ENCODE measurements around the gene CCDC186.
A peak's percentile ranks its signal among the peaks of the same experiment; 100 is the strongest.
"Not testable (repeated sequence)": the region's sequence is repeated elsewhere in the genome, so short reads cannot be mapped to it uniquely, and the experiment has no call there.

CCDC186 gene

GRCh38 chr10:114172776-114173602 is 1.0 kb downstream of the CCDC186 start:
- DNase-seq: peak; percentile 17

DNA sequence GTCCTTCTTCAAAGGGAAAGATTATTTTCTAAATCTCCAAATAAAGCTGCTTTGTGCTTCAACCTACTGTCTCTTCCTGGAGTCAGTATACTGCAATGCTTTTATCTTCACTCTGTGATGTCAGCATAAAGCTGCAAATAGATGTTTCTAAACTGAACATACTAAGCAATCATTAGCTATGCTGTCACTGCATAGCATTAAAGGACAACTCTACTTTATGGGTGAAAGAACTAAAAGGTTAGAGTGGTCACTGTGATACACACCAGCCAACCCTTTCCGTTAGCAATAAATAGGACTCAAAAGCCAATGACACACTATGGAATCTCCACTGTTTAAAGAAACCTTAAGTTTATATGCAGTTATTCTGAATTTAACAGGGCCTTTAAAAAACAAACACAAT is 1.8 kb downstream of the CCDC186 start:
- no peak for DNase-seq

DNA sequence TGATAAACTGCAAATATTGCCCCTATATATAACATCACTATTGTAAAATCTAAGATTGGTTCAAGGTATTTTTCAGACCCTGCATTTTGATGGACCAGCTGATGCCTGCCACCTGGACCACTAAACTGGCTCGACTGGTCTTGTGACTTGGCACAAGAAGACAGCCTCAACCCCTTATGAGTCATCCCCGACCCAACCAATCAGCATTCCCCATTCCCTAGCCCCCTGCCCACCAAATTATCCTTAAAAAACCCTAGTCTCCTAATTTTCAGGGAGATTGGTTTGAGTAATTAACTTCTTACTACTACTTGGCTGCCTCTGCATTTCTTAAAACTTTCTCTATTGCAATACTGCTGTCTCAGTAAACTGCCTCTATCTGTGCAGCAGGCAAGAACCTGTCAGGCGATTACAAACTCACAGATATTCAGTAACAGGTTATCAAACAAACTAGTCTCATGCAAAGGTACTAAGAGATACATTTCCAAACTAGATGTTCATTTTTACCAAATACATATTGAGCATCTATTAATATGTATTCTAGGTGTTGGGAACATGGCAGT is 5.5 kb downstream of the CCDC186 start:
- DNase-seq: no peak

DNA sequence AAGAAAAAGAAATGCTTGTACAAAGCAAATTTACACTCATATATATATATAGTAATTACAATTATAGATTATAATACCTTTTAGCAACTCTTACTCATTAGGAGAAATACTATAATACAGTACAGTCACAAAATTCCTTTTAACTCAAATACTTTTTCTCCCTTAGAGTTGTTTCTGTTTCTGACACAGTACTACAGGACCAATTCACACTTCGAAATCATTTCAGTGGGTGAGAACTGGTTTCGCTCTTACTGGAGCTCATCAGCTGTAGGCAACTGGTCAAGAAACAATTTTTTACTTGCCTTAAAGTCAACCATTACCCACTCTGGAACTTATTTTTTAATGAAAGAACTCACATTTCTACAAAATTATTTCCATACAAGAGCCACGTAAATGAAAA is 6.0 kb downstream of the CCDC186 start:
- DNase-seq: no peak

DNA sequence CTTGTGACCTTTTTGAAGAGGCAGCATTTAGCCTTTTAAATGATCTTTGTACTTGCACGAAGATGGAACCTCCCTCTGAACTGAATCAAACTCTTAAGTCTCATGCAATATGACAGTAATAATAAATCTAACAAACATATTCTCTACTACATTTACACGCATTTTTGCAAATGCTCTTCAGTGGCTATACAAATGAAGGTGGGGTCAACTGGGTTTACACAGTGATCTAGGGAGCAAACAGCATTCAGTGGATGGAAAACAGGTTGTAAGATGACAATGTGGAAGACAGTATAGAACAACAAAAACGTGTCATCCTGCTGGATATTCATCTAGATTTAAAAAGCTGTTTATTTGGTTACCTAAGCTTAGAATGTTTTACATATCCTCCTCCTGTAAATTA is 7.5 kb downstream of the CCDC186 start:
- no peak for DNase-seq

DNA sequence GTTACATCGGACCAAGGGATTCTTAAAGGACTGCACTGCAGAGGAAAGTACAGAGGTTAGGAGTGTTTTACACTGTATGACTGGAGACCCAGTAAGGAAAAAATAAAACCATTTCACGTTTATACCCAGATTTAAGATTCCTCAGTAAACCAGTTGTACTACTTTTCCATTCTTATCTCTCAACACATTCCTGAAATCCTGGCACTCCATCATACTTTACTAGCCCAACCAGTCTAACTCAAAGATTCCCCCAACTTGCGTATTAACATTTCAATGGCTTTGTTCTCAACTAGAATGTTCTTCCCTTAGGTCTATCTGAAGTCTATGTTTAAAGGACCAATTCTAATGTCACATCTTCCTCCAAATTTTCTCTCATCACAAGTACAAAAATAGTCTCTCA is 8.0 kb downstream of the CCDC186 start:
- no peak for DNase-seq

GRCh38 chr10:114163062-114163461 is 10.9 kb downstream of the CCDC186 start:
- no peak for DNase-seq

GRCh38 chr10:114157912-114158311 is 16.1 kb downstream of the CCDC186 start:
- DNase-seq: no peak

DNA sequence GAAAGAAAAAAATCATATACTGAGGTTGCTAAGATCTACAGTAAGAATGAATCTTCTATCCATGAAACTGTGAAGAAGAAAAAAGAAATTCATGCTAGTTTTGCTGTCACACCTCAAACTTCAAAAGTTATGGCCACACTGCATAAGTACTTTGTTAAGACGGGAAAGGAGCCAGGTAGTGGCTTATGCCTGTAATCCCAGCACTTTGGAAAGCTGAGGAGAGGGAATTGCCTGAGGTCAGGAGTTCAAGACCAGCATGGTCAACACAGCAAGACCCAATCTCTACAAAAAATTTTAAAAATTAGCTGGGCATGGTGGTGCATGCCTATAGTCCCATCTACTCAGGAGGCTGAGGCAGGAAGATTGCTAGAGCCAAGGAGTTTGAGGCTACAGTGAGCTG is 22.1 kb downstream of the CCDC186 start:
- no peak for DNase-seq

DNA sequence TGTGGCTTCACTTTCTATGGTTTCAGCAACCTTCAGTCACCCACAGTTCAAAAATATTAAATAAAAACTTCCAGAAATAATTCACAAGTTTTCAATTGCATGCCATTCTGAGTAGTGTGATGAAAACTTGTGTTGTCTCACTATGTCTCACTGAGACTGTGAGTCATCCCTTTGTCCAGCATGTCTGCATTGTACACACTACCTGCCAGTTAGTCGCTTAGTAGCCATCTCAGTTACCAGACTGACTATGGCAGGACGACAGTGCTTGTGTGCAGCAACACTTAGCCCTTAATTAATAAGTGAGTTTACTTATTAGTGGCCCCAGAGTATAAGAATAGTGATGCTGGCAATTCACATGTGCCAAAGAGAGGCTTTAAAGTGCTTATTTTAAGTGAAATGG is 22.5 kb downstream of the CCDC186 start:
- no peak for DNase-seq

- not testable (repeated sequence) for DNase-seq
Observed at GRCh38 chr10:114149476-114149875, 24.5 kb downstream of the CCDC186 start.

- no peak for DNase-seq
Observed at GRCh38 chr10:114143160-114143559, 30.8 kb downstream of the CCDC186 start.

GRCh38 chr10:114142018-114142417 is 32.0 kb downstream of the CCDC186 start:
- no peak for DNase-seq

DNA sequence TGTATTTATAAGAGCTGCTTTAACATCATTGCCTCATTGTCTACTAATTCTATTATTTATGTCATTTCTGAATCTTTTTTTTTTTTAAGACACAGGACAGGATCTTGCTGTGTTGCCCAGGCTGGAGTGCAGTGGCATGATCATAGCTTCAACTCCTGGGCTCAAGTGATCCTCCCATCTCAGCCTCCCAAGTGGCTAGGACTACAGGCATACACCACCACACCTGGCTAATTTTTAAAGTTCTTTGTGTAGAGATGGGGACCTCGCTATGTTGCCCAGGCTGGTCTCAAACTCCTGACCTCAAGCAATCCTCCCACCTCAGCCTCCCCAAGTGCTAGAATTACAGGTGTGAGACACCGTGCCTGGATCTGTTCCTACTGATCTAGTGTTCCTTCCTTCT is 33.2 kb downstream of the CCDC186 start:
- DNase-seq: not testable (repeated sequence)

DNA sequence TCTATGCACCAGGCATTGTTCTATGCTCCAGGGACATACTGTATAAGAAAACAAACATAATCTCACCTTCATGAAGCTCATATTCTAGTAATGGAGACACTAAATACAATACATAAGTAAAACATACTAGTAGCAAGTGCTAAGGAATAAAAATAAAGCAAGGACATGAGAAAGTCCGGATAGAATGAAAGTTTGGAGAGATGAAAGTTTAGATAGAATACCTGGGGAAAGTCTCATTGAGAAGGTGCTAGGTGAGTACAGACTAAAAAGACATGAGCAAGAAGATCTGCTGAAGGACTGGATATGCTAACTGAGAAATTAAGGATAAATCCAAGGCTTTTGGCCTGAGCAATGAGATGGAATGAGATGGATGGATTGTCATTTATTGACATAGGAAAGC is 34.0 kb downstream of the CCDC186 start:
- DNase-seq: no peak

GRCh38 chr10:114138581-114138980 is 35.4 kb downstream of the CCDC186 start:
- DNase-seq: no peak

DNA sequence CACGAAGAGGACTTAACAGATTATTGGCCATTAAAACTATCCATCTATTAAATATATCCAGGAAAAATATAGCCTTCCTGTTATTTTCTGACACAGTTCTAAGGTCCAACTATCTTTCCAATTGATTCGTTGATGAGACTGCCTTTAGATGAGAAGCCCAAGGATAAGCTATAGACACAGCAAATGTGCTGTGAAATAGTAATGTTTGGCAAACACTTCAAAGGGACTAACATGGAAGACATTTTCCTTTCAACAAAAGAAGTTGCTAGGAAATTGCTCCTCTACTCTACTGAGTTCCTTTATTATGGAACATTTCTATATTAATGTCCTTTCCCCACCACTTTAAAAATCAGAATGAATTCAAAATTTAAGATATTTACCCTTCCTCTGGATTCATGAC is 38.5 kb downstream of the CCDC186 start:
- DNase-seq: no peak

GRCh38 chr10:114131094-114131493 is 42.9 kb downstream of the CCDC186 start:
- DNase-seq: no peak

- no peak for DNase-seq
Observed at GRCh38 chr10:114121031-114121430, 53.0 kb downstream of the CCDC186 start.

GRCh38 chr10:114118514-114118913 is 55.5 kb downstream of the CCDC186 start:
- DNase-seq: no peak

GRCh38 chr10:114117728-114118127 is 56.3 kb downstream of the CCDC186 start:
- no peak for DNase-seq

GRCh38 chr10:114115661-114116445 is 58.1 kb downstream of the CCDC186 start:
- DNase-seq: no peak

DNA sequence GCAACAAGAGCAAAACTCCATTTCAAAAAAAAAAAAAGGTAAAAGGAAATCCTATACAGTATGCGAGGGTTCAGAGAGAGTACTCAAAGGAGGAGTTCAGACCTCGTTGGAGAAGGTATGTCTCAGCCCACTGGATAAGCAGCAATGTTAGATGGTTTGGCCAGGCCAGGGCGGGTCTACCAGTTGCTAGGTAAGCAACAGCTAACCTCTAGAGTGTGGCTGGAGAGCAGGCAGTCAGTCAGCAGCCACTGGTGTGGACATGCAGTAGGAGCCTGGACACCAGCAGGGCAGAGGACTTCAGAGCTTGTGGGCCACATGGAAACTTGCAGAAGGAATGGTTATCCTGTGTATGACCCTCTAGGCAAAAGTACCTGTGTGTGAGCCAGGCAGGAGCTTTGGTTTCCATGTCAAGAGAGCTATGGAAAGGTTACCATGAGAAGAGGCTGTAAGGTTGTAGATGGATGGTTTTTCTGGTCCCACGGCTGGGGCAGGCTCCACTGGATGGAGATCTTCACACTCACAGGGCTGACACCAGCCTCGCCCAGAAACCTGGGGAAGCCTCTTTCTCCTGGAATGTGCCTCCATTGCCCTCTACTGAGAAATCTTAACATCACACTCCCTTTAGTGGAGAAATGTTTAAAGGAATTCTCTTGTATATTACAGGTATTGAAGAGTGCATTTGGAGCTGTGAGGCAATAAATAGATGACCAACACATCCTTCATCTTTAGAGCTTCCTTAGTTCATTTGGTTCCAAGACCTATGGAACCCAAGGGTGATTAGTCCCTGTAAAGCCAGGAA is 63.6 kb downstream of the CCDC186 start:
- no peak for DNase-seq
